PC-9 (cell line): ENCODE results near the gene CMSS1. TPM values are rescaled to one million over a fixed set of nuclear protein-coding genes. Genes with fewer than 3 reads are reported as not detected.

Experiments
- BruUV-seq: library from RNA; stranded (reverse); fragments of 400-500 nt; replicated peaks from 2 replicates; lab custom pipeline; 2021; lab: Mats Ljungman, UMichigan
- CTCF ChIA-PET: fragments of 300-600 bp; sonication (Branson Sonifier 250); formaldehyde crosslinking; loops from one replicate; lab custom pipeline; 2022; ENCODE audit warnings: antibody characterized with exemption; lab: Charles Lee
- POLR2A ChIA-PET: fragments of 300-600 bp; sonication (Branson Sonifier 250); formaldehyde crosslinking; loops from one replicate; lab custom pipeline; 2022; ENCODE audit warnings: antibody characterized with exemption; ENCODE audit not compliant: unreplicated experiment; lab: Charles Lee
- DNase-seq, 2 experiments: peaks; one replicate each; pipeline versions ENCODE4 v3.0.0 to v3.0.0-alpha.2; 2015 to 2022; ENCODE audit warnings: mixed read lengths in 1 of 2
- H2AFZ ChIP-seq: fragments of 200-600 bp; sonication (generic); 2 replicates; pipeline ENCODE4 v1.8.1; 2017; ENCODE audit warnings: antibody characterized with exemption
- H3F3A ChIP-seq: fragments of 200-600 bp; sonication (generic); 2 replicates; pipeline ENCODE4 v1.8.1; 2017; ENCODE audit warnings: antibody characterized with exemption, mild to moderate bottlenecking, low read depth; ENCODE audit not compliant: insufficient read depth
- H3K27ac ChIP-seq: fragments of 200-600 bp; sonication (generic); 2 replicates; pipeline ENCODE4 v1.6.1; 2016; ENCODE audit warnings: mixed run types
- H3K27me3 ChIP-seq: fragments of 200-600 bp; sonication (generic); 2 replicates; pipeline ENCODE4 v1.6.1; 2016; ENCODE audit warnings: low read depth, mixed run types; ENCODE audit not compliant: insufficient read depth
- H3K36me3 ChIP-seq: fragments of 200-600 bp; sonication (generic); 2 replicates; pipeline ENCODE4 v1.6.1; 2016; ENCODE audit warnings: low read depth, mixed run types
- H3K4me1 ChIP-seq: fragments of 200-600 bp; sonication (generic); replicated peaks from 2 replicates; pipeline ENCODE4 v1.6.1; 2016; ENCODE audit warnings: mixed run types; ENCODE audit not compliant: insufficient read depth
- H3K4me2 ChIP-seq: fragments of 200-600 bp; sonication (generic); 2 replicates; pipeline ENCODE4 v1.6.1; 2017; ENCODE audit warnings: mixed run types
- H3K4me3 ChIP-seq: fragments of 200-600 bp; sonication (generic); 2 replicates; pipeline ENCODE4 v1.6.1; 2016; ENCODE audit warnings: mixed run types
- H3K79me2 ChIP-seq: fragments of 200-600 bp; sonication (generic); 2 replicates; pipeline ENCODE4 v1.6.1; 2017; ENCODE audit warnings: low read depth, mixed run types
- H3K9me2 ChIP-seq: fragments of 200-600 bp; sonication (generic); 2 replicates; pipeline ENCODE4 v1.8.1; 2017; ENCODE audit warnings: mild to moderate bottlenecking; ENCODE audit not compliant: insufficient read depth
- H3K9me3 ChIP-seq: fragments of 200-600 bp; sonication (generic); 2 replicates; pipeline ENCODE4 v1.8.1; 2016; ENCODE audit warnings: low read depth; ENCODE audit not compliant: insufficient read depth
- H4K20me1 ChIP-seq: fragments of 200-600 bp; sonication (generic); 2 replicates; pipeline ENCODE4 v1.8.1; 2017; ENCODE audit not compliant: insufficient read depth
- EZH2 ChIP-seq: fragments of 200-600 bp; sonication (generic); IDR thresholded peaks from 2 replicates; pipeline ENCODE4 v1.8.0; 2017; ENCODE audit warnings: antibody characterized with exemption, low read depth
- intact Hi-C: fragments of 100-400 bp; cut with micrococcal nuclease; formaldehyde crosslinking; loops from one replicate; pipeline ENCODE4 v1.10.0; 2022; ENCODE audit not compliant: unreplicated experiment
- total RNA-seq: library from RNA; stranded (reverse); gene quantifications from 2 replicates; pipeline ENCODE4 v1.2.3, GENCODE V29; 2021
- TF ChIP-seq, protein P1 (sequence below): fragments of 200-600 bp; sonication (generic); conservative IDR thresholded peaks from 2 replicates; pipeline ENCODE4 v1.6.1; 2017; ENCODE audit warnings: mixed run types, antibody characterized with exemption, mild to moderate bottlenecking, moderate library complexity

Gene CMSS1
- total RNA-seq, 1 experiment from 2014 or later, result 98.9 TPM

GRCh38 chr3:100159331-100160153 is 341.9 kb downstream of the CMSS1 start:
- Histone ChIP-seq H3K4me3 (peak overlapping the region; percentile 10), H3K79me2 (no peaks in the 10 kb centered on the region), H3K27me3 (no peaks in the 10 kb centered on the region), H3K4me1 (peaks cover 39% of the 10 kb centered on the region), H3F3A (peaks cover 23% of the 10 kb centered on the region), H3K4me2 (peak overlapping the region; percentile 63), H4K20me1 (no peaks in the 10 kb centered on the region), H2AFZ (no peak overlapping the region), H3K36me3 (peaks cover 37% of the 10 kb centered on the region), H3K9me3 (peaks cover 21% of the 10 kb centered on the region), H3K27ac (peak overlapping the region; percentile 75), H3K9me2 (no peaks in the 10 kb centered on the region)
- intact Hi-C loops, result loop anchor here (1.0 to 10.0 kb wide), 2 partner anchors 61 to 315 kb away; no protein-coding TSS in a partner anchor
- POLR2A ChIA-PET, result interaction anchor here (0.6 to 0.7 kb wide), 4 partner anchors 112 to 284 kb away, joined by 3 to 4 read pairs (median 3); no protein-coding TSS in a partner anchor
- peak; percentile 29 to 97 for DNase-seq
- TF ChIP-seq, protein P1, sequence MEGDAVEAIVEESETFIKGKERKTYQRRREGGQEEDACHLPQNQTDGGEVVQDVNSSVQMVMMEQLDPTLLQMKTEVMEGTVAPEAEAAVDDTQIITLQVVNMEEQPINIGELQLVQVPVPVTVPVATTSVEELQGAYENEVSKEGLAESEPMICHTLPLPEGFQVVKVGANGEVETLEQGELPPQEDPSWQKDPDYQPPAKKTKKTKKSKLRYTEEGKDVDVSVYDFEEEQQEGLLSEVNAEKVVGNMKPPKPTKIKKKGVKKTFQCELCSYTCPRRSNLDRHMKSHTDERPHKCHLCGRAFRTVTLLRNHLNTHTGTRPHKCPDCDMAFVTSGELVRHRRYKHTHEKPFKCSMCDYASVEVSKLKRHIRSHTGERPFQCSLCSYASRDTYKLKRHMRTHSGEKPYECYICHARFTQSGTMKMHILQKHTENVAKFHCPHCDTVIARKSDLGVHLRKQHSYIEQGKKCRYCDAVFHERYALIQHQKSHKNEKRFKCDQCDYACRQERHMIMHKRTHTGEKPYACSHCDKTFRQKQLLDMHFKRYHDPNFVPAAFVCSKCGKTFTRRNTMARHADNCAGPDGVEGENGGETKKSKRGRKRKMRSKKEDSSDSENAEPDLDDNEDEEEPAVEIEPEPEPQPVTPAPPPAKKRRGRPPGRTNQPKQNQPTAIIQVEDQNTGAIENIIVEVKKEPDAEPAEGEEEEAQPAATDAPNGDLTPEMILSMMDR, result no peak
- no peak for TF ChIP-seq EZH2
- no TSS peak for BruUV-seq
- CTCF ChIA-PET, result interaction anchor here (1.3 kb wide), 1 partner anchor 317 kb away, joined by 6 read pairs; no protein-coding TSS in a partner anchor

DNA sequence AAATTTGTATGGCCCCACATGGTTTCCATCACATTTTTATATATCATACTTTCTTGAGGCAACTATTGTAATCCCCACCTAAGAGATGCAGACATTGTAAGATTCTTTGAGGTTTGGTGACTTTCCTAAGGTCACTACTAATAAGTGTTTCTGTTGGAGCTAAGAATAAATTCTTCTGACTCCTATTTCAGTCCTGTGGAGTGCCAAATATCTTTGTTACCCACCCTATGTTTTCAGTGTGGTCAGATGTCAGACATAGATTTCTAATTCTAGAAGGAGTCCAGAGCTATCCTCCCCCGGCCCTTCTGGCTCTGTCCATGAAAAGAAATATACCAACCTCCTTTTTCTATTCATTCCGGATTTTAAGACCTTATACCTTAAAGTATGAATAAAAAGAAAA is 342.9 kb downstream of the CMSS1 start:
- no peaks in the 10 kb centered on the region for H3K9me2 ChIP-seq
- H3K4me1 ChIP-seq, result peaks cover 41% of the 10 kb centered on the region
- BruUV-seq, result TSS peak; percentile 27
- no peaks in the 10 kb centered on the region for H4K20me1 ChIP-seq
- peaks cover 24% of the 10 kb centered on the region for H3F3A ChIP-seq
- peak overlapping the region; percentile 63 for H3K4me2 ChIP-seq
- no peaks in the 10 kb centered on the region for H3K27me3 ChIP-seq
- peaks cover 11% of the 10 kb centered on the region for H3K9me3 ChIP-seq
- DNase-seq, result no peak
- intact Hi-C loops, result loop anchor here (10.0 kb wide), 1 partner anchor 316 kb away; no protein-coding TSS in a partner anchor
- H3K4me3 ChIP-seq, result no peak overlapping the region; the same call in 1 of the 2 replicates
- POLR2A ChIA-PET, result interaction anchor here (0.6 kb wide), 1 partner anchor 259 kb away, joined by 4 read pairs; no protein-coding TSS in a partner anchor
- CTCF ChIA-PET, result interaction anchor here (0.6 to 1.1 kb wide), 2 partner anchors 25 to 93 kb away, joined by 3 to 4 read pairs; no protein-coding TSS in a partner anchor
- H2AFZ ChIP-seq, result no peak overlapping the region
- TF ChIP-seq, protein P1, result no peak
- TF ChIP-seq EZH2, result no peak
- H3K79me2 ChIP-seq, result no peaks in the 10 kb centered on the region
- peaks cover 30% of the 10 kb centered on the region for H3K36me3 ChIP-seq
- peak overlapping the region; percentile 75 for H3K27ac ChIP-seq

- Histone ChIP-seq H4K20me1 (no peaks in the 10 kb centered on the region), H3K27me3 (no peaks in the 10 kb centered on the region), H3K36me3 (peaks cover 32% of the 10 kb centered on the region), H3K4me1 (peaks cover 40% of the 10 kb centered on the region), H3K9me2 (no peaks in the 10 kb centered on the region), H3K4me3 (no peak overlapping the region), H3F3A (peaks cover 24% of the 10 kb centered on the region), H3K4me2 (no peak overlapping the region), H3K27ac (no peak overlapping the region), H3K9me3 (no peaks in the 10 kb centered on the region; the same call in 1 of the 2 replicates), H2AFZ (no peak overlapping the region), H3K79me2 (no peaks in the 10 kb centered on the region)
- ChIA-PET CTCF (no interaction called here), POLR2A (interaction anchor here (0.7 kb wide), 1 partner anchor 11 kb away, joined by 3 read pairs; no protein-coding TSS in a partner anchor)
- no peak for DNase-seq
- BruUV-seq, result no TSS peak
- intact Hi-C loops, result loop anchor here (10.0 kb wide), 1 partner anchor 319 kb away; no protein-coding TSS in a partner anchor
- no peak for TF ChIP-seq EZH2
- TF ChIP-seq, protein P1, result no peak
Measured at GRCh38 chr3:100163787-100164186, 346.1 kb downstream of the CMSS1 start.
